Measurements from ENCODE around the gene USP27X.

Gene USP27X

GRCh38 chrX:49877397-49878101 lies 1.7 kb upstream of the USP27X start:
- no peak for DNase-seq (ENCODE audit: low read depth, low spot score)
- Histone ChIP-seq H3K36me3 (ENCODE audit: insufficient read depth, low read length) (no peaks in the 10 kb centered on the region), H3K9ac (ENCODE audit: insufficient read length) (no peak overlapping the region), H3K4me3 (no peak overlapping the region), H3K9me3 (ENCODE audit: low read depth, low read length) (no peaks in the 10 kb centered on the region), H3K27ac (no peak overlapping the region)
- TF ChIP-seq EZH2 (IDR thresholded peaks at IDR 0.05): no peak
- TF ChIP-seq POLR2AphosphoS5 (IDR thresholded peaks at IDR 0.05; ENCODE audit: borderline replicate concordance, low read depth, low read length): no peak
- TF ChIP-seq FOXP2 (optimal IDR thresholded peaks at IDR 0.05; ENCODE audit: control extremely low read depth, extremely low read length, insufficient read depth): no peak

GRCh38 chrX:49878128-49878833 lies 1.0 kb upstream of the USP27X start:
- DNase-seq (ENCODE audit: low read depth, low spot score): no peak
- H3K36me3 ChIP-seq (ENCODE audit: insufficient read depth, low read length): no peaks in the 10 kb centered on the region
- peak overlapping the region; percentile 81 for H3K4me3 ChIP-seq
- H3K9ac ChIP-seq (ENCODE audit: insufficient read length): peak overlapping the region; percentile 71
- H3K27ac ChIP-seq: peak overlapping the region; percentile 80; the same call in 1 of the 2 replicates
- no peaks in the 10 kb centered on the region for H3K9me3 ChIP-seq (ENCODE audit: low read depth, low read length)
- TF ChIP-seq EZH2 (IDR thresholded peaks at IDR 0.05) (no peak), FOXP2 (optimal IDR thresholded peaks at IDR 0.05; ENCODE audit: control extremely low read depth, extremely low read length, insufficient read depth) (no peak), POLR2AphosphoS5 (IDR thresholded peaks at IDR 0.05; ENCODE audit: borderline replicate concordance, low read depth, low read length) (no peak)

GRCh38 chrX:49879656-49880277 lies 483 bp downstream of the USP27X start:
- H3K9me3 ChIP-seq (ENCODE audit: low read depth, low read length): no peaks in the 10 kb centered on the region
- no peaks in the 10 kb centered on the region for H3K36me3 ChIP-seq (ENCODE audit: insufficient read depth, low read length)
- peak overlapping the region; percentile 59 for H3K9ac ChIP-seq (ENCODE audit: insufficient read length)
- DNase-seq (ENCODE audit: low read depth, low spot score): no peak
- peak overlapping the region; percentile 81 for H3K4me3 ChIP-seq
- no peak for TF ChIP-seq FOXP2 (optimal IDR thresholded peaks at IDR 0.05; ENCODE audit: control extremely low read depth, extremely low read length, insufficient read depth)
- no peak for TF ChIP-seq EZH2 (IDR thresholded peaks at IDR 0.05)
- TF ChIP-seq POLR2AphosphoS5 (IDR thresholded peaks at IDR 0.05; ENCODE audit: borderline replicate concordance, low read depth, low read length): no peak
- no peak overlapping the region for H3K27ac ChIP-seq

GRCh38 chrX:49880668-49881067 lies 1.4 kb downstream of the USP27X start:
- Histone ChIP-seq H3K9me3 (ENCODE audit: low read depth, low read length) (no peaks in the 10 kb centered on the region), H3K4me3 (no peak overlapping the region), H3K27ac (no peak overlapping the region), H3K36me3 (ENCODE audit: insufficient read depth, low read length) (no peaks in the 10 kb centered on the region), H3K9ac (ENCODE audit: insufficient read length) (no peak overlapping the region)
- TF ChIP-seq FOXP2 (optimal IDR thresholded peaks at IDR 0.05; ENCODE audit: control extremely low read depth, extremely low read length, insufficient read depth): no peak
- TF ChIP-seq POLR2AphosphoS5 (IDR thresholded peaks at IDR 0.05; ENCODE audit: borderline replicate concordance, low read depth, low read length): no peak
- no peak for TF ChIP-seq EZH2 (IDR thresholded peaks at IDR 0.05)
- DNase-seq (ENCODE audit: low read depth, low spot score): no peak

GRCh38 chrX:49884290-49884862 lies 5.1 kb downstream of the USP27X start:
- no peak overlapping the region for H3K27ac ChIP-seq
- no peak for DNase-seq (ENCODE audit: low read depth, low spot score)
- no peak overlapping the region for H3K9ac ChIP-seq (ENCODE audit: insufficient read length)
- no peaks in the 10 kb centered on the region for H3K36me3 ChIP-seq (ENCODE audit: insufficient read depth, low read length)
- no peak overlapping the region for H3K4me3 ChIP-seq
- no peaks in the 10 kb centered on the region for H3K9me3 ChIP-seq (ENCODE audit: low read depth, low read length)
- TF ChIP-seq POLR2AphosphoS5 (IDR thresholded peaks at IDR 0.05; ENCODE audit: borderline replicate concordance, low read depth, low read length) (no peak), FOXP2 (optimal IDR thresholded peaks at IDR 0.05; ENCODE audit: control extremely low read depth, extremely low read length, insufficient read depth) (no peak), EZH2 (IDR thresholded peaks at IDR 0.05) (no peak)

GRCh38 chrX:49892542-49892941 lies 13.3 kb downstream of the USP27X start:
- Histone ChIP-seq H3K9ac (ENCODE audit: insufficient read length) (no peak overlapping the region), H3K4me3 (no peak overlapping the region), H3K9me3 (ENCODE audit: low read depth, low read length) (no peaks in the 10 kb centered on the region), H3K36me3 (ENCODE audit: insufficient read depth, low read length) (no peaks in the 10 kb centered on the region), H3K27ac (no peak overlapping the region)
- DNase-seq (ENCODE audit: low read depth, low spot score): peak; percentile 40
- TF ChIP-seq EZH2 (IDR thresholded peaks at IDR 0.05): no peak
- no peak for TF ChIP-seq FOXP2 (optimal IDR thresholded peaks at IDR 0.05; ENCODE audit: control extremely low read depth, extremely low read length, insufficient read depth)

- no peaks in the 10 kb centered on the region for H3K36me3 ChIP-seq (ENCODE audit: insufficient read depth, low read length)
- DNase-seq (ENCODE audit: low read depth, low spot score): no peak
- H3K9ac ChIP-seq (ENCODE audit: insufficient read length): no peak overlapping the region
- no peak overlapping the region for H3K4me3 ChIP-seq
- H3K27ac ChIP-seq: no peak overlapping the region
- no peak for TF ChIP-seq FOXP2 (optimal IDR thresholded peaks at IDR 0.05; ENCODE audit: control extremely low read depth, extremely low read length, insufficient read depth)
- no peak for TF ChIP-seq POLR2AphosphoS5 (IDR thresholded peaks at IDR 0.05; ENCODE audit: borderline replicate concordance, low read depth, low read length)
- no peak for TF ChIP-seq EZH2 (IDR thresholded peaks at IDR 0.05)
- no peaks in the 10 kb centered on the region for H3K9me3 ChIP-seq (ENCODE audit: low read depth, low read length)
These were observed 17.7 kb downstream of the USP27X start for GRCh38 chrX:49896951-49897350.

GRCh38 chrX:49901048-49901447 lies 21.8 kb downstream of the USP27X start:
- TF ChIP-seq FOXP2 (optimal IDR thresholded peaks at IDR 0.05; ENCODE audit: control extremely low read depth, extremely low read length, insufficient read depth) (no peak), POLR2AphosphoS5 (IDR thresholded peaks at IDR 0.05; ENCODE audit: borderline replicate concordance, low read depth, low read length) (no peak), EZH2 (IDR thresholded peaks at IDR 0.05) (no peak)
- no peak overlapping the region for H3K4me3 ChIP-seq
- DNase-seq (ENCODE audit: low read depth, low spot score): no peak
- H3K36me3 ChIP-seq (ENCODE audit: insufficient read depth, low read length): no peaks in the 10 kb centered on the region
- H3K27ac ChIP-seq: no peak overlapping the region
- no peak overlapping the region for H3K9ac ChIP-seq (ENCODE audit: insufficient read length)
- no peaks in the 10 kb centered on the region for H3K9me3 ChIP-seq (ENCODE audit: low read depth, low read length)
